GM19240 (cell line): Measurements from ENCODE around the gene RIMBP2.

Source experiments
- DNase-seq: peaks from one replicate; pipeline ENCODE4 v3.0.0; 2011; ENCODE audit warnings: low spot score; ENCODE audit not compliant: insufficient read length

The RIMBP2 gene

DNA sequence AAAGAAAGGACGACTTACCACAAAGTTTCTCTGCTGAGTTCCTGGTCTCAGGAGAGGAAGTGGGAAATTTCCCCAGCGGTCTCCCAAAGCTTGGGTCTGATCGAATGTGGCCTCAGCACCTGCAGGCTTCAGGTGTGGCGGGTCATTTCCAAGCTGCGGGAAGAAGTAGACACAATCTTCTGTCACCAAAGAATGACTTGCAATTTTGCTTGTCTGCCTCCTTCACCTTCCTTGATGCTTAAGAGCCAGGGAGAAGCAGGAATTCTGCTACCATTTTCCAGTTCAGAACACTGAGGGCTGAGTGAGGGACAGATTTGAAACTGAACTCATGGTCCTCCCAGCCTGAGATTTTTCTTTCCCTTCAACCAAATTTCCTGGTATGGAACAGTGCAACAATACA lies 87.8 kb downstream of the RIMBP2 start:
- DNase-seq, result no peak

DNA sequence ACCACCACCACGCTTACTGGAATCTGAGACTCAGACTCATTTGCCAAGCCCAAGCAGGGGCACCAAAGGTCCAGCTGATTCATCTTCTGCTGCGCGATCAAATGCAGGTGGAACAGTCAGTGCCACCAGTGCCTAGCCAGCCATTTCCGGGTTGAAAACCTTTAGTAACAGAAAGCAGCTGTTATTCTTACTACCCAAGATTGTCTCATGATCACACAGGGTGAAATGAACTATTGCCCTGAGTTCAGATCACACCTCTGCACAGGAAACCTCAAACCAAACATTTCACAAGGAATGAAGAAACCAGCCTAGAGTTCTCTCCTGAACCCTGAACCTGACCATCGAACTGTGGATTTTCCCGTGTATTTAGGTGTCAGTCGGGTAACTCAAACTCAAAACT lies 88.9 kb downstream of the RIMBP2 start:
- DNase-seq, result no peak

DNA sequence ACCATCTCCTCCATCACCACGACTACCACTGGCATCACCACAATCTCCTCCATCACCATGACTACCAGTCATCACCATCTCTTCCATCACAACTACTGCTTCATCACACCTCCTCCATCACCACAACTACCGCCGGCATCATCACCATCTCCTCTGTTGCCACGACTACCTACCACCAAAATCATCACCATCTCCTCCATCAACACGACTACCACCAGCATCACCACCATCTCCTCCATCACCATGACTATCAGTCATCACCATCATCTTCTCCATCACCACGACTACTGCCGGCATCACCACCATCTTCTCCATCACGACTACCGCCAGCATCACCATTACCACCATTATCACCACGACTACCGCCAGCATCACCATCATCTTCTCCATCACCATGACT lies 89.5 kb downstream of the RIMBP2 start:
- DNase-seq, result no peak

DNA sequence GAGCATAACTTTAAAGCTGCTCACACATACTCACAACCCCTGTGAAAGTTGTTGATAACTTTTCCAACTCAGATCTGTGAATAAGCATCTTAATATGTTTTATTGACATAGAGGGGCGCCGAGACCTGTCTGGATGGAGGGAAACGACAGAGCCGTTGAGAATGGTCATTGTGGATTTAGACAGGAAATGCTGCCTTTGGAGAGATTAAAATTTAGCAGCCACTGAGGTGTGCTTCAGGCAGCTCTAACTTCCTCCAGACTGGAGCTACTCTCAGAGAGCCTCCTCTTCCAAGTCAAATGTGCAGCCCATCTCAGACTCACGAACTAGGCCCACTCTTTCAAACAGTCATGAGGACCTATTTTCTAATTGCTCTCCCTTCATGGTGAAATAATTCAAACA lies 90.9 kb downstream of the RIMBP2 start:
- no peak for DNase-seq

DNA sequence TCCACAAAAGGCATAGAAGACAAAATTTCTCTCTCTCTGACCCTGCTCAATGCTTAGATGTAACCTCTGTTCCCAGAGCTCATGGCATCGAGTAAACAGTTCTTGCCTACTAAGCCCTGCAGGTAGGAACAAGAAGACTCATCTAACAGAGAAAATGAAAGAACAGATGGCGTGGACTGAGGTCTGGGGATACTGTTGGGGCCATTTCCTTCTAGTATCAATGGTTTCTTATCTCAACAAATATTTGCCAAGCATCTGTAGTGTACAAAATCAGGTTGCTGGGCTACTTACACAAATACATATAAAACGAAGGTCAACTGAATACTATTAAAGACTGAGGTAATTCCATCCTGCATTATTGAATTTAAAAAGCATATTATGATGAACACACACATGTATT lies 93.3 kb downstream of the RIMBP2 start:
- DNase-seq, result no peak

DNA sequence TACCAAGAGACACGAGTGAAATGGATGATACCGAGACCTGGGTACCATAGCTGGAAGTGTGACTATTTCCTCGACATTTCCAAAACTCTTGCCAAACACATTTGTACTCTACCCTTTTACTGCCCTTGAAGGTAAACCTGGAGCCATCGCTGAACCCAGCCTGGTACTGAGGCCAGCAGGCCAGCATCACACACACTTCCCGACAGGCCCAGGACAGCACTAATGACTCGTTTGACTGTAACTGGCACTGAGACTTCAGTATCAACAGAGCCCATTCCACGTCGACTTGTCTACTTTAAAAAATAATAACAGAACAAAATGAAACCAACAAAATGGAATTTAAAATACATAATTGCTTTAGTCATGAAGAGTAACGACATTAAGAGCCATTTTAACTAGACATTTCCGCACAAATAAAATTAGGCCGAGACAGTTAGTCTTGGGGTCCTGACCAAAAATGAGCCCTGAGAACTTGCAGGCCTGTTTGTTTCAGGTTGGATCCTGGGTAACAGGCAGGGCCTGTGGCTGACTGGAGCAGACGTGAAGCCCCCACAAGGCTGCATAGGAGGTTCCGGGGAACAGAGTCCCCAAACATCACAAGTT lies 94.3 kb downstream of the RIMBP2 start:
- DNase-seq, result no peak

DNA sequence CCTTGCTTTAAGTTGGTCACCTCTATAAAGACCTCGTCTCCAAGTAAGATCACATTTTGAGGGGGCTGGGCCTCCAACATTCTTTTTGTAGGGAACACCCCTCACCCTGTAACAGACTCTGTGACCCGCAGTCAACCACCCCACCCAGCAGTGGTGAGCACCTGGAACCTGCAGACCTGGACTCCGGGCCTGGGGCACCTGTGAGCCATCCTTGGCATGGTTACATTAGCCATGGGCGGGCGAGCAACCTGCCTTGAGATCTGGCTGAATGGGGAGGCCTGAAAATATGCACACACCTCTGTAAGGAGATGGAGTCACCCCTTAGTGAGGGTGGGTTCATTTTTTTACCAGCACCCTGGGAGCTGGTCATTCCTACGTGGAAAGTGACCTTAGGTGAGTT lies 95.3 kb downstream of the RIMBP2 start:
- no peak for DNase-seq

DNA sequence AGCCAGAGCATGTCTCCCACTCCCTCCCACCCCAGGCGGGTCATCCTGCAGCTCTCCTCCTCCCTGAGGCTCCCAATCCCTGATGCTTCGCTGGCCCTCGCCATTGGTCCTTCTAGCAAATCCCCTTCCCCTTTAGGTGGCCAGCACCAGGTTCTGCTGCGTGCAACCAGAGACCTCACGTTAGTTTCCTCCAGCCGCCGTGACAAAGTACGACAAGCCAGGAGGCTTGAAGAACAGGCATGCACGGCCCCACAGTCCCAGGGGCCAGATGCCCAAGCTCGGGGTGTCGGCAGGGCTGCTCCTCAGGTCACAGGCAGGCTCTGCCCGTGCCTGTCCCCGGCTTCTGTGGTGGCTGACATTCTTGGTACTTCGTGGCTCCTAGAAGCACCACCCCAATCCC lies 95.8 kb downstream of the RIMBP2 start:
- DNase-seq, result no peak

DNA sequence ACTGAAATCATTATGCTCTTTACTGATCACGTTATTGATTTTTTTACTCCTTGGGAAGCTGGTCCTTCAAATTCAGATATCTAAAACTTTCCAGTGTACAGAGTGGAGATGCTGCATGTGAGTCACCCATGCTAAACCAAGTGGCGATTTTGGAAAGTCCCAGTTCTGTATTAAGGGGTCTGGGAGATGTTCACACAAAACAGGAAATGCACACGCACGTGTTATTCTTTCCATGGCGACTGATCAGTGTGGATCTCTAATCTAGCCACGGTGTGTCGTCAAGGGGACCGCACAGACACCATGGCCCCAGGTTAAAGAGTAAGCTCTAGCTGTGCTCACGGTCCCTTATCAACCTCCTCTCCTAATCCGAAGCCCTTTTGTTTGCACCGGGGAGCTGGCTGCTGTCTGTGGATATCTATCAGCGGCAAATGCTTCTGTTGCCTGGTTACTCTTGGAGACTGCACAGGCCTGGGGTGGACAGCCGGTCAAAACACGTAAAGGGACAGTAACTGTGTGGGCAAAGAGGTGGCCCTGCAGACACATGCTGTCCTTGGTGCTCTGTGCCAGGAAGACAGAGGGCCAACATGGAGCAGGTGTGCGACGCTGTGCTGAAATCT lies 96.6 kb downstream of the RIMBP2 start:
- DNase-seq, result no peak

DNA sequence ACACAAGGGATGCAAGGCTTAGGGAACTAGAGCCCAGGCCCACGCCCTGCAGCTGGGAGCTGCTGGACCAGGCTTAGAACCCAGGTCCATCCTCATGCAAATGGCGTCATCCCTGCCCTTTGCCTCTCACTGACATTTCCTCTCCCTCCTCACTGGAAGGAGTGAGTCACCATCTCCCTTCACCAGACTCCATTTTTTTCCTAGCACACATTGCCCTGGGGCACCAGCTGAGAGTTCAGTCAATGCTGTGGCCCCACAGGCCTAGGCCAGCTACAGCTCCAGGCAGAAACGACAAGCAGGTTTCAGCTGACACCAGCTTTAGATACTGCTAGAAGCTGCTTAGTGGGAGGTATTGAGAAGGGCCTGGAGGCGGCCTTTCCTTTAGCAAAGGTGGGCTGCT lies 98.9 kb downstream of the RIMBP2 start:
- no peak for DNase-seq

DNA sequence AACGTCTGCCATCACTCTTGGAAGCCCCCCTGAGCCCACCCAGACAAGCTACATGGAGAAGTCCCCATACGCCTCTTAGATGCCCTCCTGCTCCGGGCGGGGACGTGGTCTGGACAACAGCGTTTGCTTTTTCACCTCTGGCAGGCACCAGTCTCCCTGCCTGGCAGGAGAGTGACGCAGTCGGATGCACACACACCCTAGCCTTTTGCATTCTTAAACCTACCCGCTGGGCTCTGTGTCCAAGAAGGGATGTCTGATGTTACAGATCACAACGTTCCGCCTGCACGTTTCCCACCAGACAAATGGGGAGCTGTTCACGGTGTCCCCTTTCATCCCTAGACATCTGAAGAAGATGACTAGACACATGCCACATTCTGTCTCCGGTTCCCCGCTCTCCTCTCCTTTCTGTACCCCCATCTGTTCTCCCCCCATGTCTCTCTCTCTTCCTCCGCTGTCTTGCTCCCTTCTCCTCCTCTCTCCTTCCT lies 100.2 kb downstream of the RIMBP2 start:
- no peak for DNase-seq

DNA sequence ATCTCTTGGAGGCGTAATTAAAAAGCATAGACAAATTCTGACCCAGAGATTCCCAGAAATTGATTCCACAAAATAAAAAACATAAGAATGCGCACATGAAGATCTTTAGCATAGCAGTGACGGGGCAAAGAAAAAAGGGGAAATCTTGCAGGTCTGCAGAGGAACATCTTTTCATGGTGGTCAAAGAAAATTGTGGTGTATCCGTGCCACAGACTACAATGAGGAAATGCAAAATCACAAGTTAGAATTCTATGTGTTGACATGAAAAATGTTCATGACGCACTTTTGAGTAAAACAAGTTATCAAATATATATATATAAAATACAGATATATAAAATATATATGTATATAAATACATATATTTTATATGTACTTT lies 101.6 kb downstream of the RIMBP2 start:
- DNase-seq, result no peak

DNA sequence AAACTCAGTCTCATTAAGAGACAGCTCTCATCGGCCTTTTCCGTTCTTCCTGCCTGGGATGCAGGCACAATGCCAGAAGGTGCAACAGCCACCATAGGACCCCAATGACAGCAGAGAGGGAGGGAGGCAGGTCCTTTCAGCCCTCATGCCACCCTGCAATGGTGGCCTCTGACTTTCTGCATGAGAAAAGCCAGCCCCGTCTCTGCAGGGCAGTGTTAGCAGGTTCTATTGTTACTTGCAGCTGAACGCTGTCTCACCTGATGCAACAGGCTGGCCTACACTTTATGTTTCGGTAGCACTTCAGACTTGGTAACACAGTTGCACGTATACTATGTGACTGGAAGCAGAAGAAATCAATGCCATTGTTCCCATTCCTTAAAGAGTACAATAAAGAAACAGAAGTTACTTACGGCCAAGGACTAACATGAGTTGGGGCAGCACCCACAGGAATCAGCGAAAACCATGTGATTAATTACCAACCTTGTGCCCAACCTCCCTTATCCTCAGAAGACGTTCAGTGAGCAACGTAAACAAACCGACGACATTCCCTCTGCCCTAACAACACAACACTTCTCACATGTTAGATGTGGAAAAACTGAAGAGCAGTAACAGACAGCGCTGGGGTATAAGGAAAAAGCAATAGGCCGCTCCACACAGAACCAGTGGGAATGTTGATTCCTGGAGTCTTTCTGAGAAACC lies 102.1 kb downstream of the RIMBP2 start:
- no peak for DNase-seq

DNA sequence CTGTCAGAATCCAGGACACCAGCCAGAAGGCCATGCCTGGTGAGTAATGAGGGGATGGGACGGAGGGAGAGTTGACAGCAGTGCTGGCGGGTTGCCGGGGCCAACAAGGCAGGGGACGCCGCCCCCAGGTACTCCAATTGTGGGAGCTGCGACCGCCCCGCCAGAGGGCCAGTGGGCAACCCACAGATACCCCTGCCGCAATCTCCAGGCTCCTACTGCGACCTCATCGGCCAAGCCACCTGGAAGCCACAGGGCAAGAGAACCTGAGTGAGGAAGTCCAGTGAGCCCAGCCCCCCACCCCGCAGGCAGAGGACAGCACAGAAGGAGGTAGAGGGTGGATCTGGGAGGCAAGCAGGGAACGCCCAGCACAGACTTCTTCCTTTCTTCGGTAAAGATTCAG lies 103.0 kb downstream of the RIMBP2 start:
- no peak for DNase-seq

DNA sequence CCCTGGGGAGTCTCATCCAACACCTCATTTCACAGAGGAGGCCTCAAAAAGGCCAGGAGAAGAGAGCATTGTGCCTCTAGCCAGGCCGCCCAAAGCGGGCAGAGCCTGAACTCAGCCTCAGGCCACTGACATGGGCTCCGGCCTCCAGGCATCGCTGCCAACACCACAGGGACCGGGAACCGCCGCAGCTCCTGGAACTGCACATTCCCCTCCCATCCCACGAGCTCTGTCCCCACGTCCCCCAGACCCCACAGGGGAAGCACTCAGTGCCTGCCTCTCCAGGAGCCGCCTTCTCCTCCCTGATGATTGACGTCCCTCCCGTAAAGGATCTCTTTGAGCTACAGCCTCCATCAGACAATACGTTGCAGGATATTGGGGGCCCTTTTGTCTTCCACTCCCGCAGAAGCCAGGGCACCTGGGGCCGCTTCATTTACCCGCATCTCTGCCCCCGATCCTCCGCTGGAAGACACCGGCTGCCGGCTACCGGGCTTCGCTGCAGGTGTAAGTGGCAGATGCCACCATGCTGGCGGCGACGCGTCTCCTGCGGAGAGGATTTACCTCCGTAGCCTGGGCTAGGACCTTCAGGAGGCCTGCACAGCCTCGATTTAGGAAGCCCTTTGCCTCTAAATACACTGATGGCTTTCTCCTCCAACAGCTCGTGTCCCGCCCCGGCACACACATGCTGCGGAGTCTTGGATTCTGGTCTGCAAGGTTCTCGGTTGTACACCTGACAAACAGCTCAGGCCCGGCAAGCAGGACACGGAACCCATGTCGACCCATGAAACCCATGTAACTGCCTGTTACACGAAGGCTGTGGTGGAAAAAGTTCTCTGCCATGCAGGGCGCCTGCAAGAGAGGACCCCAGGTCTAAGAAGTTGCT lies 104.8 kb downstream of the RIMBP2 start:
- DNase-seq, result no peak

DNA sequence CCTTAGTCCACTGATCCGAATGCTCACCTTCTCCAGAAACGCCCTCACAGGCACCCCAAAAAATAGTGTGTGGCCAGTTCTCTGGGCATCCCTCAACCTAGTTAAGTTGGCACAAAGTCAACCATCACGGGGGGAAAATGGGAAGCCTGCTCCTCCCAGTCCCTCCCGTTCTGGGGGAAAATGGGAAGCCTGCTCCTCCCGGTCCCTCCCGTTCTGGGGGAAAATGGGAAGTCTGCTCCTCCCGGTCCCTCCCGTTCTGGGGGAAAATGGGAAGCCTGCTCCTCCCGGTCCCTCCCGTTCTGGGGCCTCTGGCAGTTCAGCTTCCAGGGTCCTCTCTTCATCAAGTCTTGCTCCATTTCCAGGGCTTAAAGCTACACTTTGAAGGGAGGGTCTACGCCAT lies 106.1 kb downstream of the RIMBP2 start:
- DNase-seq, result no peak

DNA sequence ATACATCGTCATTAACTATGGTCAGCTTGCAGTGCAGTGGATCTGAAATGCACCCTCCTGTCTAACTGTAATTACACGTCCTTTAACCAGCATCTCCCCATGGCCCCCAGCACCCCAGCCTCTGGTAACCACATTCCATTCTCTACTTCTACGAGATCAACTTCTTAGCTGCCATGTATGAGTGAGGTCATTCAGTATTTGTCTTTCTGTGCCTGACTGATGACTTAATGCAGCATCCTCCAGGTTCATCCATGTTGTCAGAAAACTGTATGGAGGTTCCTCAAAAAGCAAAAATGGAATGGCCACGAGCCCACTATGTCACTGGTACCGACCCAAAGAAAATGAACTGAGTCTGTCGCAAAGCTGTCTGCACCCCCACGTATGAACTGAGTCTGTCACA lies 107.3 kb downstream of the RIMBP2 start:
- no peak for DNase-seq

DNA sequence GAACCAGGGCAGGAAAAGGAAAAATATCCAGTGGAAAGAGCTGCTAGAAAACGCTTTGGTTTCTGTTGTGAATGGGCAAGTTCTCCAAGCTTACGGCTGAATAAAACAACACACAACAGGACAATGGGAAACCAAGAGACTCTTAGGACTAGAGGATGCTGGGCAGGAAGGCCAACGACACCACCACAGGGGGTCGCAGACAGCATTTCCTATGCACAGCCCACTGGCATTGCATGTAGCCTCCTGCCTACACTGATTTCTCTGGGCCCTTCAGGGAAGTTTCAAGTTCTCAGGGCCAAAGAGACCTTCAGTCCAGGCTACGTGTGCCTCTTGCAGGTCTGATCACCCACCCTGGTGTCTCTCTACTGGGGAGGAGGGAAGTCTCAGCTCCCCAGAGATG lies 108.0 kb downstream of the RIMBP2 start:
- no peak for DNase-seq

DNA sequence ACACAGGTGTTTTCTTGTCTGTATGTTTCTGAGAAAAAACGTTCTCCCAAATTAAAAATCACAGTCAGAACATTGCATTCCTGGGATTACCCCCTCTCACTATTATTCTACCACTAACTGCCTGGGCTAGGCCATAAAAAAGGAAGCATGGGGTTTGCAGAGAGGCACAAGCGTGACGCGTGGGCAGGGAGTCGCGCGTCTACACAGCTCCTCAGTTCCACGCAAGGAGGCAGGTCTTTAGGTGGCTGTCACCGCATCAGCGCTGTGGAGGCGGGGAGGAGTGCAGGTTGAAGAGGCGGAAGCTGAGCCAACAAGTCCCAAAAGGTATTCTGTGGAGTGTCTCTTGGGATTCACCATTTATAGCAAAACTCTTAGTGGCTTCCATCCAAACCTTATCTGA lies 109.9 kb downstream of the RIMBP2 start:
- DNase-seq, result no peak

DNA sequence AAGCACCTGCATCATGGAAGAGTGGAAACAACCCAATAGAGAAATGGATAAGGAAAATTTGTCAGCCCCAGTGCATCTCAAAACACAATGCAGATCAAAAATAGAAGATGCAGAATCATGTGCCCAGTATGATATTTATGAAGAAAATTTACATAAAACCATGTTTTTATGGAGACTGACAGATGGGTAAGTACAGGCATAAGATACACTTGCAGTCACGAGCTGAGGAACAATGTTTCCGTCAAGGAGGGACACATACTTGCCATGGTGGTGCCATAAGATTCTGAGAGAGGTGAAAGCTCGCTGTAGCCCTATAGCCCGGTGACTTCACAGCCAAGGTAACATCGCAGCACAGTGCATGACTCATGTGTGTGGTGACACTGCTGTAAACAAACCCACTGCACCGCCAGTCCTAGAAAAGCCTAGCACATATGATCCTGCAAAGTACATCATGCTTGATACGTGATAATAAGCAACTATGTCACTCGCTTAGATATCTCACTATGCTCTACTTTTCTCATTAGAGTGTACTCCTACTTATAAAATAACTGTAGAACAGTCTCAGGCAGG lies 112.6 kb downstream of the RIMBP2 start:
- DNase-seq, result no peak

DNA sequence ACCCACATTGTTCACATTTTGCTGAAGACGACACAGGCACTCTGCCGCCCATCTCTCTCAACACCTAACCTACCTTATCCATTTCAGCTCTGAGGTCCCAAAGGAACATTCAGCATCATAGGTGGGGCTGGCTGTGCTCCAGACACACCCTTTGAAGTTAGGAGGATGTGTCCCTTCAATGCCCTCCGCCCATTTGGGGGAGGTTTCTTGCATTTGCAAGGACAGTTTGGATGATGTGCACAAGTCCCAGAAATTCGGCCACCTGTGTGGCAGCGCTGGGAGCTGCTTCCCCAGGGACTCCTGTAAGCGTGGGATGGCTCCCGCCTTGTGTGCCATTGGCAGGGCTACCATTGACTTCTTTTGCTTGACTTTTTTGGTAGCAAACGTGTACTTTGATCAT lies 113.8 kb downstream of the RIMBP2 start:
- no peak for DNase-seq

DNA sequence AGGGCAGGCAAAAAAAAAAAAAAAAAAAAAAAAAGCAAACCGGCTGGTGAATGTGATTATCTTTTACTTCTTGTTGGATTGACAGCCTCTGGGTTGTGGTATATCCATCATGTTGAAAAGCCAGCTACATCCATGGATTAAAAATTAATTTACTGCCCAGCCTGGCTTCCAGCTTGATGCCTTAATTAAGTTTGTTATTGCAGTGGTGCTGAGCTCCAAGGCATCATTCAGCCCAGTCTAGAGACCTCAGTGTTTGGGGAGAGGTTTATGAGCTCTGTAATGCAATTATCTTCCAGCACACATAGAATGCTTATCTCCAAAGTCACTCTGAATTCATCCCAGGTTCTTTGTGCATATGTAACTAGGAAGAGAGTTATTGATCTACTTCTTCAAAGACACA lies 114.8 kb downstream of the RIMBP2 start:
- DNase-seq, result no peak
